HG03135 (cell line): ENCODE data around the gene LMCD1.
"Not testable (repeated sequence)": the region's sequence is repeated elsewhere in the genome, so short reads cannot be mapped to it uniquely, and the experiment has no call there.

Experiments
- ATAC-seq: cut with Tn5 transposase; IDR thresholded peaks from one replicate; pipeline ENCODE4 v1.9.1; 2021; ENCODE audit warnings: mild to moderate bottlenecking, moderate library complexity; ENCODE audit not compliant: unreplicated experiment

The LMCD1 gene

GRCh38 chr3:8579943-8580342 is 78.3 kb downstream of the LMCD1 start:
- no peak for ATAC-seq

GRCh38 chr3:8580434-8580833 is 78.8 kb downstream of the LMCD1 start:
- ATAC-seq, result not testable (repeated sequence)

DNA sequence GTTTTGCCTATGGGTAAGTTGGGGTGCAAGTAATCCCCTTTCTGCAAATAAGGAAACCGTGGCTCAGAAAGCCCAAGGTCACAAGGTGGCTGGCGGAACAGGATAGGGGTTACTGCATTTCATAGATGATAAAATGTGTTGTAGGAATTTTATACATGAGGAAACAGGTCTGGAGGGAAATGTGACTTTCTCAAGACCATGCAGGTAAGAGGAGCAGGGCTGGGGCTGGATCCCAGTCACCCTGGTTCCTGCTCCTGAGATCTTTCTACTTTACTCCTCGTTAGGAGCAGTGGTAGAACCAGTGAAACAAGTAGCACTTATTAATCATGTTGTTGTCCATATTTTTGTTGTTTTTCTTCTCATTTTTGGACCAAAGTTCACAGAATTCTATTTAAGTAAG is 79.8 kb downstream of the LMCD1 start:
- ATAC-seq, result no peak

- ATAC-seq, result no peak
Observed at GRCh38 chr3:8581806-8582445, 80.3 kb downstream of the LMCD1 start.

DNA sequence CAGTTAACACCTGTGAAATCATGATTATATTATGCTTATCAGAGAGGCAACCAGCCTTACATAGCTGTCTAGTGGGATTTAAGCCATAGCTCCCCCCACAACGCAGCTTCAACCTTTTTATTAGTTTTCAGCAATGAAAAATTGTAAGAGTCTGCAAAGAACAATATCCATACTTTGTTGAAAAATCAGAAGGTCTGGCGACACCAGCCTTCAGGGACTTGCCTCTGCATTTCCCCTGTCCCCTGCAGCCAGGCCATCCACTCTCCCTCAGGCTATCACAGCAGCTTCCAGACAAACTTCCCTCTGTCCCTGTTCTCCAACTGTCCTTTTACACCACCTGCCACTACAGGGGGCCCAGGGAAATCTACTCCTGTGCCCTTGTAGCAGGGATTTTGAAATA is 83.0 kb downstream of the LMCD1 start:
- no peak for ATAC-seq

GRCh38 chr3:8589880-8590556 is 88.4 kb downstream of the LMCD1 start:
- no peak for ATAC-seq

GRCh38 chr3:8593021-8593827 is 91.6 kb downstream of the LMCD1 start:
- no peak for ATAC-seq

DNA sequence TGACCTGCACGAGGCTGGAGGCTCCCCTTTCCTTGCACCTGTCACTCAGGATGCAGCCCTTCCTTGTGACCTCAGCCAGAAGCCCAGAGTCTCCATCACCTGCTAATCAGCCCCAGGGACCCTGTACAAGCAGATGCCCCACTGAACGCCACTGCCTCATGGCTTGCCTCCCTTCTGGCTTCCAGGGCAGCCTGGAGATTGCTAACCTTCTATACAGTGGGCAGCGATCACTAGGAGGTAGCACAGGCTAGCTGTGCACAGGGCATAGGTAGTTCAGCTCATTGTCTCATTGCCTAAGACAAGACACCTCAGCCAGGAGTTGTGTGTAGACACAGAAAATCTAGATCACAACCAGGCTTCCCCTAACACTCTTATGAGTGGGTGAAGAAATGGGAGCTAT is 93.6 kb downstream of the LMCD1 start:
- no peak for ATAC-seq

DNA sequence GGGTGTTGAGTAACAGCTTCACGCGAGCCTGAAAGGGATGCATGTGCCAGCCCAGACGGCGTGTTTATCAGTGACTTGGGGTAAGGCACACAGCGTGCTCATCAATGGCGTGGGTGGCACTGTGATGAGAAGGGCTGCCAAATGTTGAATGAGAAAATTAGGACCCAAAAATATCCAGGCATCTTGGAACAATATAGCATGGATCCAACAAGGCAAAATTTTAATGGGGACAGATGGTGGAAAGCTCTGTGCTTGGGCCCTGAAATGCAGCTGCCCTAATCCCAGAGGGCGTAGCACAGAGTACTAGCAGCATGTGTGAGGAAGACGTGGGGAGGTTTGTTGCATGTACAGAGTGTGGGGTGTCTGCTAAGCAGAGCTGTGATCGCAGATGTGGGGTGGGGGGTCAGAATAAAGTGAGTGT is 94.1 kb downstream of the LMCD1 start:
- ATAC-seq, result no peak

- ATAC-seq, result no peak
Observed at GRCh38 chr3:8596321-8597218, 94.9 kb downstream of the LMCD1 start.

DNA sequence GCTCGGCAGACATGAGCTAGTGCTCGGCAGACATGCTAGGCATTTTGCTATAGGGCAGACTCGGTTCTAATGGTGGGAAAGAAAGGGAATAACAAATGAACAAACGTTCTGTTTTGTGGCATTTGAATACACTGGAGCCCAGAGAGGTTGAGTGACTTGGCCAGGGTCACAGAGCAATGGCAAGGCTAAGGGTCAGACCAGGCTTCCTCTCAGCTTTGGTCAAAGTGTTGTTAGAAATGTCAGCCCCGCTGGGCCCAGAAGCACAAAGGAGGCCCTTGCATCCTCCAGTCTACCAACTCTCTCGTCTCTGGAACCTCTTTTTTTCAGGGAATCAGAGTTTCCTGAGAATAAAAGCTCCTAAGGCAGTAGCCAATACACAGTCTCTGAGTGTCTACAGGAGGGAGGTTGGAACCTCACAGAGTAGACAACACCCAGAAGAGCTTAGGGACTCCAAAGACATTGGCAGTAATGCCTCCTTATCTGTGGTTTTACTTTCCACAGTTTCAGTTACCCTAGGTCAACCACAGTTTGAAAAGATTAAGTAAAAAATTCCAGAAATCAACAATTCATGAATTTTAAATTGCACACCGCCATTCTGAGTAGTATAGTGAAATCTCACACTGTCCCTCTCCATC is 95.7 kb downstream of the LMCD1 start:
- ATAC-seq, result no peak

- no peak for ATAC-seq
Observed at GRCh38 chr3:8599146-8599545, 97.5 kb downstream of the LMCD1 start.

- ATAC-seq, result no peak
Observed at GRCh38 chr3:8600457-8600856, 98.8 kb downstream of the LMCD1 start.

- ATAC-seq, result no peak
Observed at GRCh38 chr3:8603115-8603710, 101.6 kb downstream of the LMCD1 start.

- no peak for ATAC-seq
Observed at GRCh38 chr3:8604006-8604405, 102.4 kb downstream of the LMCD1 start.

GRCh38 chr3:8604988-8605387 is 103.4 kb downstream of the LMCD1 start:
- no peak for ATAC-seq

GRCh38 chr3:8606701-8607231 is 105.1 kb downstream of the LMCD1 start:
- ATAC-seq, result no peak

DNA sequence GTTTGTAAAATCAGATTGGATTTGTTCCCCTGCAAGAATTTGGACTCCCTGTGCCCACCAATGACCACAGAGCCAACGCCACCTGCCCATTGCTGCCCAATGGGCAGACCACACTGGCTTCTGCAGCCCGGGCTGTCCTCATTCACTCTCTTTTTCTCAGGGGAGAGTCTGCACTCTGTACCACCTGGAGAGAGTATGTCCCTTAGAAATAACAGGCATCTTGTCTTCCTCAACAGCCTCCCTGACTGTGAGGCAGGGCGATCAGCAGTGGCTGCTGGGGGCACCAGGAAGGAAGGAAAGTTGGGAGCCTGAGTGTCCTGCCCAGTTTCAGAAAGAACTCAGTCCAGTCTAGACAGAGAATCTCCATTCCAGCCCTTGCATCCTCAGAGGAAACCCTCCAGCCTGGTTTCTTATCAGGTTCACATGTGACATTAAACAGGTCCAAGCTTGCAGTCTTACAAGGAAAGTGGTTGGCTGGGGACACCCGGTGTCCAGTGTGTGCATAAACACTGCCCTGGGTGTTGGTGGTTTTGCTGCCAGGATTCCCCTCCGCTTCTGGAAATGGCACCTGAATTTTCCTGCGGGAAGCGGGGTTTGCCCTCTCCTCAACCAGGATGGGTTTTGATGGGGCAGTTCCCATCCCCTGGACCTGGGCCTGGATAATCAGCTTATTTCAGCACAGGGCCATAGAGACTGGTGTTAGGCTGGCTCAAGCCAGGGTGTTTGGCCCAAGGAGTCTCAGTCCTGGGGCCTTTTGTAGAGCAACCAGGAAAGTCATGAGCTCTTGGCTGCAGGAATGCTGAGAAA is 105.8 kb downstream of the LMCD1 start:
- ATAC-seq, result no peak
